Measurements from ENCODE around the gene COG8.

Gene COG8

DNA sequence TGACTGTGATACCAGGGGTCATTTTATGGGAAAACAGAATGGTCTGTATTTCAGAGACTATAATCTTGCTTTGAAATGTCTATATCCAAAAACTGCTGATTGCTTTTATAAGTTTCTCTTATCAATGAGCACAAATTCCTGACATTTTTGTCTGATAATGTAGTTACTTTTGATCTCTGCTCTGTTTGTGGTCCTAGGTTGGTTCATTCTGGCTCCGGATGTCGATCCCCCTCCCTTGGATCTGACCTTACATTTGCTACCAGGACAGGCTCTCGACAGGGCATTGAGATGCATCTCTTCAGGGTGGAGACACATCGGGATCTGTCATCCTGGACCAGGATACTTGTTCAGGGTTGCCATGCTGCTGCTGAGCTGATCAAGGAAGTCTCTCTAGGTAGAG lies 55.5 kb downstream of the COG8 start:
- TF ChIP-seq, protein P1, sequence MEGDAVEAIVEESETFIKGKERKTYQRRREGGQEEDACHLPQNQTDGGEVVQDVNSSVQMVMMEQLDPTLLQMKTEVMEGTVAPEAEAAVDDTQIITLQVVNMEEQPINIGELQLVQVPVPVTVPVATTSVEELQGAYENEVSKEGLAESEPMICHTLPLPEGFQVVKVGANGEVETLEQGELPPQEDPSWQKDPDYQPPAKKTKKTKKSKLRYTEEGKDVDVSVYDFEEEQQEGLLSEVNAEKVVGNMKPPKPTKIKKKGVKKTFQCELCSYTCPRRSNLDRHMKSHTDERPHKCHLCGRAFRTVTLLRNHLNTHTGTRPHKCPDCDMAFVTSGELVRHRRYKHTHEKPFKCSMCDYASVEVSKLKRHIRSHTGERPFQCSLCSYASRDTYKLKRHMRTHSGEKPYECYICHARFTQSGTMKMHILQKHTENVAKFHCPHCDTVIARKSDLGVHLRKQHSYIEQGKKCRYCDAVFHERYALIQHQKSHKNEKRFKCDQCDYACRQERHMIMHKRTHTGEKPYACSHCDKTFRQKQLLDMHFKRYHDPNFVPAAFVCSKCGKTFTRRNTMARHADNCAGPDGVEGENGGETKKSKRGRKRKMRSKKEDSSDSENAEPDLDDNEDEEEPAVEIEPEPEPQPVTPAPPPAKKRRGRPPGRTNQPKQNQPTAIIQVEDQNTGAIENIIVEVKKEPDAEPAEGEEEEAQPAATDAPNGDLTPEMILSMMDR (conservative IDR thresholded peaks at IDR 0.05): no peak
- no peak overlapping the region for H3K27ac ChIP-seq

DNA sequence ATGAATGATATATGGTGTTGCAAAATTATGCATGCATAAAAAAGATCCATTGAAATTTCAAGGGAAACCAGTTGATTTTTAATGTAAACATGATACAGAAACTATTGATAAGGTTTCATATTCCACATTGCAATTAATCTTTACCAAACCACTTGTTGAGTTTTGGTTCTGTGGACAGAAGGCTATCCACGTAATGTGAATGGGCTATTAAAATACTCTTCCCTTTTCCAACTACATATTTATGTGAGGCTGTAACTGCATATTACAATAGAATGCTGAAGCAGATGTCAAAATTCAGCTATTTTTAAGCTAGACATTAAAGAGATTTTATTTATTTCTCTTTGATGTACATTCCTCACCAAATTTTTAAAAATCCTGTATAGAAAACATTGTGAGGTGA lies 62.0 kb downstream of the COG8 start:
- TF ChIP-seq, protein P1 (conservative IDR thresholded peaks at IDR 0.05): no peak
- no peak overlapping the region for H3K27ac ChIP-seq

Data from VCaP (cell line).